ENCODE results near the gene ZNF318. TPM values are rescaled to one million over a fixed set of nuclear protein-coding genes. Genes with fewer than 3 reads are reported as not detected.
"Not testable (repeated sequence)": the region's sequence is repeated elsewhere in the genome, so short reads cannot be mapped to it uniquely, and the experiment has no call there.

ZNF318 gene
- total and polyA plus RNA-seq, 5 donors: 4.6 to 14.0 (median 11.4) TPM

- no peaks in the 10 kb centered on the region for H3K27me3 ChIP-seq (ENCODE audit: control insufficient read depth, insufficient read depth)
- ATAC-seq: peak; percentile 73 to 86
- no peaks in the 10 kb centered on the region for H3K9me3 ChIP-seq (ENCODE audit: control insufficient read depth, low read length)
- H3K27ac ChIP-seq (ENCODE audit: low read length): no peak within 1 kb of the TSS
- DNase-seq: peak; percentile 55 to 70 (median 69)
- 6% methylated on average over 39 of the region's 39 CpGs for WGBS
- intact Hi-C loops (cut with DNase I): no loop called here
- H3K4me3 ChIP-seq (ENCODE audit: low read length): peak within 1 kb of the TSS; percentile 60
- peaks cover 4% of the 10 kb centered on the region for H3K4me1 ChIP-seq (ENCODE audit: control insufficient read depth, insufficient read depth, low read length)
Measured at GRCh38 chr6:43308101-43308989, 61.1 kb downstream of the ZNF318 start, which contains the start of gene CRIP3. Gene CRIP3, minus strand, starts transcription at chr6:43308826. Its CDS starts 34 bp downstream, at chr6:43308792.

DNA sequence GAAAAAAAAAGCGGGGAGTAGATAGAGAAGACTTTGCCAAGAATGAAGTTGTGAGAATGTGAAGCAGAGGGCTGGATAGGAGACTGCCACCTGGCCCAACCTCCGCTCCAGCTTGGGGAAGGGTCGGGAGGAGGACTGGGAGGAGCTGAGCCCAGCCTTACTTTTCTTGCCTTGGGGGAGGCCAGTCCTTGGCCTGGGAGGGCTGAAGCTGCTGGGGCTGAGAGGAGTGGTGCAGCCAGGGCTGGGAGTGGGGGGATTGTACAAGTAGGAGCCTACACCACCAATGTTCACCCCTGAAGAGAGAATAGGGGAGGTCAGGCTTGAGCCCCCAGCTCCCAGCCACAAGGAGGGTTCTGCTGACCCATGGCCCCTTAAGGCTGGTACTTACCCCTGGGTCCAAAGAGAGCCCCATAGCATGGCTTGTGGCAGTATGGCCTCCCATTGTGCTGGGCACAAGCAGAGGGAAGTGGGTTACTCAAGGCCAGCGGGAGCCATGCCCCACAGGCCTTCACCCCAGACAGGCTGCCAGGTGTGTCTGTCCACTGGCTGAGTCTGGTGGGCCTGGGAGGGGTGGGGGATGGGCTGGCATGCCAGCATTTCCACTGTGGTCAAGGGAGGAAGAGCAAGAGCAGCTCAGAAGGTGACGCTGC, 61.9 kb downstream of the ZNF318 start:
- no peak for ATAC-seq
- DNase-seq: no peak
- no peak overlapping the region for H3K4me3 ChIP-seq (ENCODE audit: low read length)

GRCh38 chr6:43306086-43306485, 63.4 kb downstream of the ZNF318 start:
- intact Hi-C loops (cut with DNase I): no loop called here
- H3K9me3 ChIP-seq (ENCODE audit: control insufficient read depth, low read length): no peaks in the 10 kb centered on the region
- 85% methylated on average over 7 of the region's 7 CpGs for WGBS
- peaks cover 4% of the 10 kb centered on the region for H3K4me1 ChIP-seq (ENCODE audit: control insufficient read depth, insufficient read depth, low read length)
- no peak for DNase-seq
- ATAC-seq: no peak
- no peak overlapping the region for H3K27ac ChIP-seq (ENCODE audit: low read length)
- no peaks in the 10 kb centered on the region for H3K27me3 ChIP-seq (ENCODE audit: control insufficient read depth, insufficient read depth)
- no peak overlapping the region for H3K4me3 ChIP-seq (ENCODE audit: low read length)

More for the DNA sequence above, 61.9 kb downstream of the ZNF318 start:
- H3K27me3 ChIP-seq (ENCODE audit: control insufficient read depth, insufficient read depth): no peaks in the 10 kb centered on the region
- intact Hi-C loops (cut with DNase I): no loop called here
- H3K27ac ChIP-seq (ENCODE audit: low read length): no peak overlapping the region
- peaks cover 4% of the 10 kb centered on the region for H3K4me1 ChIP-seq (ENCODE audit: control insufficient read depth, insufficient read depth, low read length)
- H3K9me3 ChIP-seq (ENCODE audit: control insufficient read depth, low read length): no peaks in the 10 kb centered on the region
- 88% methylated on average over 5 of the region's 5 CpGs for WGBS

- Histone ChIP-seq H3K4me3 (ENCODE audit: low read length) (no peak overlapping the region), H3K27ac (ENCODE audit: low read length) (no peak overlapping the region), H3K9me3 (ENCODE audit: control insufficient read depth, low read length) (no peaks in the 10 kb centered on the region), H3K27me3 (ENCODE audit: control insufficient read depth, insufficient read depth) (no peaks in the 10 kb centered on the region), H3K4me1 (ENCODE audit: control insufficient read depth, insufficient read depth, low read length) (peaks cover 4% of the 10 kb centered on the region)
- ATAC-seq (no peak), DNase-seq (no peak)
- intact Hi-C loops (cut with DNase I): no loop called here
- WGBS: 90% methylated on average over 2 of the region's 2 CpGs
Measured at GRCh38 chr6:43304882-43305281, 64.6 kb downstream of the ZNF318 start.

GRCh38 chr6:43304361-43304760, 65.1 kb downstream of the ZNF318 start:
- WGBS: 76% methylated on average over 3 of the region's 3 CpGs
- H3K9me3 ChIP-seq (ENCODE audit: control insufficient read depth, low read length): no peaks in the 10 kb centered on the region
- no peaks in the 10 kb centered on the region for H3K27me3 ChIP-seq (ENCODE audit: control insufficient read depth, insufficient read depth)
- peaks cover 4% of the 10 kb centered on the region for H3K4me1 ChIP-seq (ENCODE audit: control insufficient read depth, insufficient read depth, low read length)
- no peak overlapping the region for H3K27ac ChIP-seq (ENCODE audit: low read length)
- H3K4me3 ChIP-seq (ENCODE audit: low read length): no peak overlapping the region
- intact Hi-C loops (cut with DNase I): no loop called here
- DNase-seq: no peak
- no peak for ATAC-seq

DNA sequence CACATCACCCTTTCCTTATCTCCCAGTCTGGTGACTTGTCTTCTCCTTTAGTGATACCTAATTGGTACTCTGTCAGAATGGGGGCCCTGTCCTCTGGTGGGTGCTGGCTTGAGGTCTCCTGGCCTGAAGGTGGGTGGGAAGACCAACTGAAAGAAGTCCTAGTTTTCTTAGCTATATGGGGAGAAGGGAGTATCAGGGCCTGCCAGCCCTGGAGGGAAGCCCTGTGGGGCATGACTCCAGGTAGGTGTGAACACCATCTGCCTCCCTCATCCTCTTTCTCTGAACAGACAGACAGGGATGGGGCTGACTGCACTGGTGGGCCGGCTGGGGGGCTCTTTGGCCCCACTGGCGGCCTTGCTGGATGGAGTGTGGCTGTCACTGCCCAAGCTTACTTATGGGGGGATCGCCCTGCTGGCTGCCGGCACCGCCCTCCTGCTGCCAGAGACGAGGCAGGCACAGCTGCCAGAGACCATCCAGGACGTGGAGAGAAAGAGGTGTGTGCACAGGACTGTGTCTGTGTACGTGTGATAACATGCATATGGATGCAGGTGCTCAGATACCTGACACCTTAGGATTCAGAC, 65.6 kb downstream of the ZNF318 start:
- ATAC-seq (no peak), DNase-seq (no peak)
- 77% methylated on average over 8 of the region's 8 CpGs for WGBS
- Histone ChIP-seq H3K9me3 (ENCODE audit: control insufficient read depth, low read length) (no peaks in the 10 kb centered on the region), H3K27ac (ENCODE audit: low read length) (no peak overlapping the region), H3K27me3 (ENCODE audit: control insufficient read depth, insufficient read depth) (no peaks in the 10 kb centered on the region), H3K4me1 (ENCODE audit: control insufficient read depth, insufficient read depth, low read length) (peaks cover 2% of the 10 kb centered on the region), H3K4me3 (ENCODE audit: low read length) (no peak overlapping the region)
- intact Hi-C loops (cut with DNase I): no loop called here

GRCh38 chr6:43303006-43303405, 66.4 kb downstream of the ZNF318 start:
- H3K27ac ChIP-seq (ENCODE audit: low read length); H3K27me3 ChIP-seq (ENCODE audit: control insufficient read depth, insufficient read depth); intact Hi-C loops (cut with DNase I); DNase-seq; H3K9me3 ChIP-seq (ENCODE audit: control insufficient read depth, low read length); ATAC-seq; H3K4me1 ChIP-seq (ENCODE audit: control insufficient read depth, insufficient read depth, low read length); H3K4me3 ChIP-seq (ENCODE audit: low read length): not testable (repeated sequence)
- 81% methylated on average over 11 of the region's 11 CpGs for WGBS

GRCh38 chr6:43302126-43302525, 67.3 kb downstream of the ZNF318 start:
- ATAC-seq (no peak), DNase-seq (no peak)
- Histone ChIP-seq H3K27ac (ENCODE audit: low read length) (no peak overlapping the region), H3K4me3 (ENCODE audit: low read length) (no peak overlapping the region), H3K9me3 (ENCODE audit: control insufficient read depth, low read length) (no peaks in the 10 kb centered on the region), H3K4me1 (ENCODE audit: control insufficient read depth, insufficient read depth, low read length) (no peaks in the 10 kb centered on the region), H3K27me3 (ENCODE audit: control insufficient read depth, insufficient read depth) (no peaks in the 10 kb centered on the region)
- intact Hi-C loops (cut with DNase I): no loop called here
- 83% methylated on average over 19 of the region's 19 CpGs for WGBS

- Histone ChIP-seq H3K4me1 (ENCODE audit: control insufficient read depth, insufficient read depth, low read length) (no peaks in the 10 kb centered on the region), H3K27me3 (ENCODE audit: control insufficient read depth, insufficient read depth) (no peaks in the 10 kb centered on the region), H3K4me3 (ENCODE audit: low read length) (no peak overlapping the region), H3K27ac (ENCODE audit: low read length) (no peak overlapping the region), H3K9me3 (ENCODE audit: control insufficient read depth, low read length) (no peaks in the 10 kb centered on the region)
- ATAC-seq (no peak), DNase-seq (no peak)
- WGBS: 87% methylated on average over 15 of the region's 15 CpGs
- intact Hi-C loops (cut with DNase I): no loop called here
Measured at GRCh38 chr6:43301081-43301870, 68.2 kb downstream of the ZNF318 start.

DNA sequence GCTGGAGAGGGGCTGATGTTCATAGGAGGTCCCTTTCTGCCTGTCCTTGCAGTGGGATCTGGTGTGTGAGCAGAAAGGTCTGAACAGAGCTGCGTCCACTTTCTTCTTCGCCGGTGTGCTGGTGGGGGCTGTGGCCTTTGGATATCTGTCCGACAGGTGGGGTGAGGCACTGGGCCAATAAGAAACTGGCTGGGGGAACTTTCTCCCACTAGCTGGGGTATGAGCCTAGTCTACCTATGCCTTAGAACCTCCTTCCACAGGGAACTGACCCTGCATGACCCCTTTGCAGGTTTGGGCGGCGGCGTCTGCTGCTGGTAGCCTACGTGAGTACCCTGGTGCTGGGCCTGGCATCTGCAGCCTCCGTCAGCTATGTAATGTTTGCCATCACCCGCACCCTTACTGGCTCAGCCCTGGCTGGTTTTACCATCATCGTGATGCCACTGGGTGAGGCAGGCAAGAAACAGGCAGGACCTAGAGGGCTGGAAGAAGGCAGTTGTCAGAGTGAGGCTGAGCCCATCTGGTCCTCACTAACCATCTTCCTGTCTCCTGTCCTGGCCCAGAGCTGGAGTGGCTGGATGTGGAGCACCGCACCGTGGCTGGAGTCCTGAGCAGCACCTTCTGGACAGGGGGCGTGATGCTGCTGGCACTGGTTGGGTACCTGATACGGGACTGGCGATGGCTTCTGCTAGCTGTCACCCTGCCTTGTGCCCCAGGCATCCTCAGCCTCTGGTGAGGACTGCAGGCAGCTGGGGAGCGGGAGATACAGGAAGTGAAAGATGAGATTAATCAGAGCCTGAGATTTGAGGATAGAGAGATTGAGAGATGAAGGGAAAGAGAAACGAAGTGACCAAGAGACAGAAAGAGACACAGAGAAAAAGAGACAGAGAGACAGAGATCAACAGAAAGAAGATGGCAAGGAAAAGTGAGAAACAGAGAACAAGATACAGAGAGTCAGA, 69.8 kb downstream of the ZNF318 start:
- H3K9me3 ChIP-seq (ENCODE audit: control insufficient read depth, low read length): no peaks in the 10 kb centered on the region
- no peaks in the 10 kb centered on the region for H3K27me3 ChIP-seq (ENCODE audit: control insufficient read depth, insufficient read depth)
- intact Hi-C loops (cut with DNase I): no loop called here
- DNase-seq (no peak), ATAC-seq (no peak)
- no peak overlapping the region for H3K27ac ChIP-seq (ENCODE audit: low read length)
- 74% methylated on average over 18 of the region's 18 CpGs for WGBS
- no peak overlapping the region for H3K4me3 ChIP-seq (ENCODE audit: low read length)
- no peaks in the 10 kb centered on the region for H3K4me1 ChIP-seq (ENCODE audit: control insufficient read depth, insufficient read depth, low read length)

All from right cardiac atrium (tissue), 5 donors.